NCI-H2227 (cell line): ENCODE results near the gene NELFE.
"Not testable (repeated sequence)": the region's sequence is repeated elsewhere in the genome, so short reads cannot be mapped to it uniquely, and the experiment has no call there.

Experiments
- DNase-seq: peaks from one replicate; lab custom pipeline; 2025; ENCODE audit not compliant: unreplicated experiment; lab: John Stamatoyannopoulos, UW

The NELFE gene

DNA sequence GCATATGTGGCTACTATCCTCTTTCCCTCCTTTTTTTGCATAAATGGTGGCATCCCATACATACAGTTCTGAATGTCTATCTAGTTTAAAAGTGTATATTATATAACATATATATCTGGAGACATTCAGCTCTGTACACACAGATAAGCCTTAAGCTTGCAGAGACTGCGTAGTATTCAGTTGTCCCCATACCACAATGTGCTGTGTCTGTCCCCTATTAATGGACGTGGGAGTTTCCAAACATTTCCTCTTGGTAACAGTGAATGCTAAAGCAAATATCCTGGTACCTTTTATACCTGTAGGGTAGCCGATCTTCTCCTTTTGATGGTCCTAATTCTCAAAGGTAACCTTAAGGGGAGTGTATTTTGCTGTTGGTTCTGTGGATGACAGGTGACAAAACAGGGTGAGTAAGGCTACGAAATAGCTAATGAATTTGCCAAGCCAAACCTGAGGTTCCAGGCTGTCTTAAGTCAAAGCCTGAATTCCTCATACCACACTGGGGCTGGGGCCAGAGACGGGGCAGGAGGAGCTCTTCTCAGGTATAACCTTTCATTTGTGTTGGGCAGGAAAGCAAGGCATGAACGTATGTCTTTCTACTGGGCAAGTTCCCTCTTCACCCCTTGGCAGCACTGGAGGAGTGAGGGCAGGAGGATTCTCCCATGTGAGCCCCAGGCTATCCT, 39.0 kb downstream of the NELFE start:
- DNase-seq: no peak

DNA sequence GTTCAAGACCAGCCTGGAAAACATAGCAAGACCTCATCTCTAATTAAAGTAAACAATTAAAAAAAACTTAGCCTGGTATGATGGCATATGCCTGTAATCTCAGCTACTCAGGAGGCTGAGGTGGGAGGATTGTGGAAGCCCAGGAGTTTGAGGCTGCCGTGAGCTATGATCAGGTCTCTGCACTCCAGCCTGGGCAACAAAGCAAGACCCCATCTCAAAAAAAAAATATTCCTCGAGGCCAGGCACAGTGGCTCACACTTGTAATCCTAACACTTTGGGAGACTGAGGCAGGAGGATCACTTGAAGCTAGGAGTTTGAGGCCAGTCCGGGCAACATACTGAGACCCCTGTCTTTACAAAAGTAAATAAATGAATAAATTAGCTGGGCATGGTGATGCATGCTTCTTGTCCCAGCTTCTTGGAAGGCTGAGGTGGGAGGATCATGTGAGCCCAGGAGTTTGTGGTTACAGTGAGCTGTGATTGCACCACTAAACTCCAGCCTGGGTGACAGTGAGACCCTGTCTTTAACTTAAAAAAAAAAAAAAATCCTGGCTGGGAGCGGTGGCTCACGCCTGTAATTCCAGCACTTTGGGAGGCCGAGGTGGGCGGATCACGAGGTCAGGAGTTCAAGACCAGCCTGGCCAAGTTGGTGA, 40.6 kb downstream of the NELFE start:
- no peak for DNase-seq

GRCh38 chr6:31915756-31916155, 43.0 kb downstream of the NELFE start:
- DNase-seq: no peak

DNA sequence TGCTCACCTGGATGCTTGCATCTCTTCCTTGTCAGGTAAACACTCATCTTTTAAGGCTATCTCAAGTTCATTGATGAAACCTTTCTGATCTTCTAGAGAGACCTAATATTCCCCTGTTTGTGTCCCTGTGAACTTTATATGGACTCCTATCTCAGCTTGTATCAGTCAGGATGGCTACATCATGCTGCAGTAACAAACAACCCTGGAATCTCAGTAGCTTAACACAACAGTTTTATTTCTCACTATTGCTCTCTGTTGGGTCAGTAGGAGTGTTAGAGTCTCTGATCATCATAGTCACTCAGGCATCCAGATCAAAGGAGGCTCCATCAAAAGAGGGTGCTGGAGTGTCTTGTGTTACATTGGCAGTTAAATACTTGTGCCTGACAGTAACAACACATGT, 43.4 kb downstream of the NELFE start:
- no peak for DNase-seq

- peak; percentile 18 for DNase-seq
These were observed 46.8 kb downstream of the NELFE start for GRCh38 chr6:31911826-31912585.

DNA sequence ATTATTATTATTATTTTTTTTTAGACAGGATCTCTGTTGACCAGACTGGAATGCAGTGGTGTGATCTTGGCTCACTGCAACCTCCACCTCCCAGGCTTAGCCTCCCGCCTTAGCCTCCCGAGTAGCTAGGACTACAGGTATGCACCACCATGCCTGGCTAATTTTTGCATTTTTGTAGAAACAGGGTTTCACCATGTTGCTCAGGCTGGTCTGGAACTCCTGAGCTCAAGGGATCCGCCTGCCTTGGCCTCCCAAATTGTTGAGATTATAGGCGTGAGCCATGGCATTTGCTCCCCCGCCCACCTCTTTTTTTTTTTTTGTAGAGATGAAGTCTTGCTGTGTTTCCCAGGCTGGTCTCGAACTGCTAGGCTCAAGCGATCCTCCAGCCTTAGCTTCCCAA, 49.5 kb downstream of the NELFE start:
- not testable (repeated sequence) for DNase-seq

DNA sequence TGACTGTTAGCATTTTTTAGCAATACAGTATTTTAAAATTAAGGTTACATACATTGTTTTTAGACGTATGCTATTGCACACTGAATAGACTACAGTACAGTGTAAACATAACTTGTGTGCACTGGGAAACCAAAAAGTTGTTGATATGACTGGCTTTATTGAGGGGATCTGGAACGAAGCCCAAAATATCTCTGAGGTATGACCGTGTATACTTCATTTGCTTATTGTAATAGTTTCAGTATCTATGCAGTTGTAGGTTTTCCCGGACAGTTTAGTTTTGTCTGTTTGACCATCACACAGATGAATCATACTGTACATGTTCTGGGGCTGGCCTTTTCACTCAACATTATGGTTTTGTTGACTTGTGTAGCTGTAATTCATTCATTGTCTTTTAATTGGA, 50.0 kb downstream of the NELFE start:
- DNase-seq: no peak

DNA sequence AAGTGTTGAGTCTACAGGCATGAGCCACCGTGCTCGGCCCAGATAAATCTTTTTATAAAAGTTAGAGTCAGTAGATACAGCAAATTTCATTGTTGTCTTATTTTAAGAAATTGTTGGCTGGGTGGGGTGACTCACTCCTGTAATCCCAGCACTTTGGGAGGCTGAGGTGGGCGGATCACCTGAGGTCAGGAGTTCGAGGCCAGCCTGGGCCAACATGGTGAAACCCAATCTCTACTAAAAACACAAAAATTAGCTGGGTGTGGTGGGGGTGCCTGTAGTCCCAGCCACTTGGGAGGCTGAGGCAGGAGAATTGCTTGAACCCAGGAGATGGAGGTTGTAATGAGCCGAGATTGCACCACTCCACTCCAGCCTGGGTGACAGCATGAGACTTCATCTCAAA, 50.5 kb downstream of the NELFE start:
- DNase-seq: not testable (repeated sequence)

- DNase-seq: peak; percentile 53
These were observed 51.5 kb downstream of the NELFE start for GRCh38 chr6:31907158-31907813.

GRCh38 chr6:31906727-31907126, 52.0 kb downstream of the NELFE start:
- not testable (repeated sequence) for DNase-seq

- peak; percentile 27 for DNase-seq
These were observed 52.6 kb downstream of the NELFE start for GRCh38 chr6:31906122-31906521.

- no peak for DNase-seq
These were observed 53.7 kb downstream of the NELFE start for GRCh38 chr6:31905041-31905440.

- DNase-seq: no peak
These were observed 54.8 kb downstream of the NELFE start for GRCh38 chr6:31903957-31904356.
